Measurements from ENCODE around the gene PGAP6.

DNA sequence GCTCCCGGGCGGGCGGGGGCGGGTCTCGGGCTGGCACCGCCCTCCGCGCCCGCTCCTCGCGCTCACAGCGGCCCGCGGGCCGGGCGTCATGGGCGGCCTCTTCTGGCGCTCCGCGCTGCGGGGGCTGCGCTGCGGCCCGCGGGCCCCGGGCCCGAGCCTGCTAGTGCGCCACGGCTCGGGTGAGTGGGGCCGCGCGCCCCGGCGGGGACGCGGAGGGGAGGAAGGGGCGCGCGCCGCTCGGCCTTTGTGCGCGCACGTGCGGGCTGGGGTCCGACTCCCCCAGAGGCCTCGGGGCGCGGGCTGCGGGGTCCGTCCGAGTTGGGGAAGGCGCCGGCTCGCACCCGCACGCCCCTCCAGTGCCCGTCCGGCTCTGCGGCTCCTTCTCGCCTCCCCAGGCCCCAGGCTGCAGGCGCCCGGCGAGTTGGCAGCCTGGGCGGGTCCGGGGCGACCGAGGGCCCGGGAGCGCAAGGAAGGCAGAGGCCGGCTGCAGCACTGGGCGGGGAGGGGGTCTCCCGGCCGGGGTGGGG is 15.4 kb upstream of the PGAP6 start, which contains the start of gene NME4:
- TF ChIP-seq CTCF (IDR thresholded peaks at IDR 0.05): no peak
- no peak for TF ChIP-seq POLR2A (IDR thresholded peaks at IDR 0.05)

Measured in body of pancreas (tissue), 4 donors.